Measurements from ENCODE around the gene SPATA21.
"Not testable (repeated sequence)": the region's sequence is repeated elsewhere in the genome, so short reads cannot be mapped to it uniquely, and the experiment has no call there.

SPATA21 gene, protein sequence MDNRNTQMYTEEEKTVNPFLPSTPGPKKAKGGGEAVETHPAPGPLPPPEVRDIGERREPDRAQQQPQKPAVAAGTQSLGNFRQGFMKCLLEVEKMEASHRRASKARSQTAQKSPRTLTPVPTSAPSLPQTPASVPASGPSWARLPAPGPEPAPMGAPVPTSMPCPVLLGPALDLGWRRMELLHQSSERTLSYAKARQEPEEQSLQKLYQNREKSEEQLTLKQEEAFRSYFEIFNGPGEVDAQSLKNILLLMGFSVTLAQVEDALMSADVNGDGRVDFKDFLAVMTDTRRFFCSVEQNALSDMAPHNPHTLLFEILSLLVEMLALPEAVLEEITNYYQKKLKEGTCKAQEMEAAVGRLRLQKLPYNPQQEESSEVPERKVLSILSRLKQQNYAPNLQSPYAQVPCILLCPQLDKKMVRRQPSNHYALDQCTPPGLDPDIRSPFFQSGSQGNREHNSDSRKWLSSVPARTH

DNA sequence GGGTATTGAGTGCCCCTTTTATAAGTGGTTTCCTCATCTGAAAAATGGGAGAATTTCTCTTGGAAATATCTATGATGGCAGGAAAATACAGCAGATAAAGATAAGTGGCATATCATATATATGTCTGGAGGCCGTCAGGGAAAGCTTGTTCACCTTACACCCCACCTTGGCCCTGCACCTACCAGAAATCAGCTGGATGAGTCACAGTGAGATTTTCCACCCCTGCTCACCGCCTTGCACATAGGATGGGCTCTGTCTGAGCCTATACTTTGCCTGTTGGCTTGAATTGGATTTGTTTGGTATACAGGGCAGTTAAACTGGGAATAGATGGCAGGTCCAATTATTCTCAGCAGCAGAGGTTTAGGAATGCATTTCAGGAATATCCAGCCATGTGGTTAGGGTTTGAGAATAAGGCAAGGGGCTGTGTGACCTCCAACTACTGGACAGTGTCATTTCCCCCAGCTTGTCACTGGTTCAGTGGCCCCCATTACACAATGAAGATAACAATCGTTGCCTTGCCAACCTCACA lies at the start of gene SPATA21:
TSS of gene SPATA21 (minus strand) at position 479 of the 529 bp plus-strand sequence. CDS start 6,053 bp downstream, outside the sequence.
- DNase-seq: no peak

DNA sequence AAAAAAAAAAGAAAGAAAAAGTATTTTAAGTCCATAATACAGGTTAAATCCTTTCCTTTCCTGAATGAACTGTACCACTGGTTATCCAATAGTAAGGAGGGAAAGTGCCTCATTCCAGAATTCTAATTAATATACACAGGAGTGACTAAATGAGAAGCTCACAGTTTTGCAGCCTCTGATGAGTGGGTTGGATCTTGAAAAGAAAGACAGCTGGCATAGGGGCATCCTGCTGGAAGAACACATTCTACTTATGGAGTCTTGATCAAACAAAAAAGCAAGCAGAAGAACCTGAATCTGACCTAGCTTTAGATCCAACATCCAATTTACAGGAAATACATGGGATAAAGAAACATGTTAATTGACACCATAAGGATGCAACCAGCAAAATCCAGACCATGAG lies 49.8 kb upstream of the SPATA21 start:
- not testable (repeated sequence) for DNase-seq

DNA sequence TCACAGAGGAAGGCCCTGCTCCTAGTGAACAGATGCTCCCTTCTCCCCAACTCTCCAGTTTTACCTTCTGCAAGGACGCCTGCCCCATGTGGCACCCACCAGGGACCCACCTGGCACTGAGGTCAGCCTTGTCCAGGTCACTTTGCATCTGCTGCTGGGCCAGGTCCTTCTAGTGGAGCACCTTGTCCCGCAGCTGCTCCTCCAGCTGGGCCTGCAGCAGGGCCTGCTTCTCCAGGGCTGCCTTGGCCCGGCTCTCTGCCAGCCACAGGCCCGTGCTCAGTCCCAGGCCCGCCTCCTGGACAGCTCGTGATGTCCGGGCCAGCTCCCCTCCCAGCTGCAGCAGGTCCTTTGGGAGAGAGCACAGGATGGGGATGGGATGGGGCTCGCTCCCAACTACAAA lies 49.1 kb upstream of the SPATA21 start:
- DNase-seq: not testable (repeated sequence)

DNA sequence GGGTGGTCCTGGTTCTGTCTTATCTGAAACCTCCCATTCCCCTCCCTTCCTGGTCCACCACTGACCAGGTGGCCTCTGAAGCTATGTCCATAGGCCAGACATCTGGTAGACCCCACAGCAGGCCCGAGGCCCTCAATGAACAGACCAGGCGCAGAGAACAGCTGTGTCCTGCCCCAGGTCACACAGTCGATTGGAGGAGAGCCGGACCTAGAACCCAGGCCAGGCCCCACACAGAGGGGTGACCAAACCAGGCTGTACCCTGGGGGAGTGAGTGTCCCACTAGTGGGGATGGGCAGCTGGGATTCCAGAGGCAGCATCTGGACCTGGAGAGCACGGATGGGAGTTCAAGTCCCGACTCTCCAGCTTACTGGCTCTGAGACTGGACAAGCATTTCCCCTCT lies 47.7 kb upstream of the SPATA21 start:
- DNase-seq: no peak

DNA sequence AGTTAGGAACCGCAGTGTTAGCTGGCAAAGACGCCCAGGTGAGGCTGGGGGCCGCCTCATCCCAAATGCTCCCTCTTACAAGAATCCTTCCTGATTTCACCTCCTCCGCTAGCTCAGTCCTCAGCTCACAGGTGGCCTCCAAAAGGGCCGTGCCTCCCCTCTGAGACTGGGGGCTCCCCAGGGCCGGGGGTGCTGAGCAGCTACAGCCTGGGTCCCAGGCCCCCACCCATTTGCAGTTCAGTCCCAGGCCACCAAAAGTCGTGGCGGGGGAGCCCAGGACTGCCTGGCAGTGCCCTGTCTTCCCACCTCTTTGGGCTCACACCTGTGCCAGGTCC lies 47.2 kb upstream of the SPATA21 start:
- DNase-seq: no peak

GRCh38 chr1:16483639-16484500 lies 46.6 kb upstream of the SPATA21 start:
- not testable (repeated sequence) for DNase-seq

DNA sequence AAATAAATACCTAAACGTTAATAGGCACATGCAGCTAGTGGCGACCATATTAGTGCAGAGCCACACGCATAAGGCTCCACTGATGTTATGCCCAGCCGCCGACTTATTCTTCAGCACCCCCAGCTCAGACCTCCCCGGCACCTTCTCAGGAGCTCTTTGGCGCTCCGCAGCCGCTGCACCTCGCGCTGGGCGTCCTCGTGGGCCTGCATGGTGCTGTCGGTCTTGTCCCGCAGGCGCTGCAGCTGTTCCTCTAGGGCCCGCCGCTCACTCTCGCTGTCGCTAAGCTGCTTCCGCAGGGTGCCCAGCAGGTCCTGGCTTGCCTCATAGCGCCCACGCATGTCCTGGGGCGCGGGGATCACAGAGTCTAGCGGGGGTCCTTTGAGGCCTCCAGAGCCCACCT lies 45.9 kb upstream of the SPATA21 start:
- not testable (repeated sequence) for DNase-seq

DNA sequence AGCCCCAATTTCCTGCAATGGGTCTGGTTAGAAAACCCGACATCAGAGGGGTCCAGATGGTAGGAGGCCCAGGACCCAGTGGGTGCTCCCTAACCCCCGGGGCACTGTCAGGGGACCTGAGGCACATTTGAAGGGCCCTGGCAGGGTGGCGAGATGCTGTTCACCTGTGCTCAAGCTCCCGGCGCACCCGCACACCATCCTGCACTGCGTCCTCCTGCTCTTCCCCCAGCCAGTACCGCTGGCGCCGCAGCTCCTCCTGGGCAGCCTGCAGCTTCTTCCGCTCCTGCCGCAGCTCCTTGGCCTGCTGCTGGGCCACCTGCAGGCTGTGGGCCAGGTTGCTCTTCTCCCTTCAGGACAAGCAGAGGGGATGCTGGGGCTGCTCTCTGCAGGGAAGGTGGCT lies 40.9 kb upstream of the SPATA21 start:
- DNase-seq: no peak

GRCh38 chr1:16475771-16476770 lies 38.8 kb upstream of the SPATA21 start:
- not testable (repeated sequence) for DNase-seq

DNA sequence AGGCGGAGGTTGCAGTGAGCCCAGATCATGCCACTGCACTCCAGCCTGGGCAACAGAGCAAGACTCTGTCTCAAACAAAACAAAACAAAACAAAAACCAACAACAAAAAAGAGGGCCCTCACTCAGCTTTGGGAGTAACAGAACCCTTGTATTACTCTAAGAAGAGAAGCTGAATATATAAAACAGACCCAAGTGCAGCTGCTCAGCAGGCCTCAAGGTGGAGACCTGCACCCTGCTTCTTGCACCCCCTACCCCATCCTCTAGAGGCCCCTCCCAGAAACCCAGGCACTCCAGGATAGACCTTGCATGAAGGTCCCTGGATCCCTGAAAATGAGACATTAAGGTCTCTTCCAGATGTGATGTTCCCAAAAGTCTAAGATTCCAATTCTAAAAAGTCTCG lies 37.7 kb upstream of the SPATA21 start:
- not testable (repeated sequence) for DNase-seq

DNA sequence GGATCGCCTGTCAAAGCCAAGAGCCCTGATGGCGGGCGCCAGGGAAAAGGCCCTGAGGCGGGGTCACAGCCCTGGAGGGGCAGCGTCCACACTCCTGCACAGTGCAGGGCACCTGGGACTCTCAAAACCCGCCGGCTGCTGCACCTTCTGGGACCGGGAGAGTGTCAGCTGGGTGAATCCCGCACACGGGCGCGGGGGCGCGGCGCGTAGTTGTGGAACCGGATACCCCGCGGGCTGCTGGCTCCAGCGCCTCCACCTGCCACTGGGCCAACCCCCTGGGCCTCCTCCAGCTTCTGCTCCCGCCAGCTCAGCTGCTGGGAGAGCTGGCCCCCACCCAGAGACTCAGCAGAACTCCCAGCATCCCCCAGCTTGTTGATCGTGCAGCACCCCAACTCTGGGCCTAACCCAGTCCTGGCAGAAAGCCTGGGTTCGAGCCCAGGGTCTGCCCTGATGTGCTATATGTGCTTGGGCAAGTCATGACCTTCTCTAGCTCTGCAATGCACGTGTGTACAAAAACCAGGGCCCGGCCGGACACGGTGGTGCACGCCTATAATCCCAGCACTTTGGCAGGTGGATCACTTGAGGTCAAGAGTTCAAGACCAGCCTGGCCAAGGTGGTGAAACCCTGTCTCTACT lies 37.1 kb upstream of the SPATA21 start:
- DNase-seq: no peak

DNA sequence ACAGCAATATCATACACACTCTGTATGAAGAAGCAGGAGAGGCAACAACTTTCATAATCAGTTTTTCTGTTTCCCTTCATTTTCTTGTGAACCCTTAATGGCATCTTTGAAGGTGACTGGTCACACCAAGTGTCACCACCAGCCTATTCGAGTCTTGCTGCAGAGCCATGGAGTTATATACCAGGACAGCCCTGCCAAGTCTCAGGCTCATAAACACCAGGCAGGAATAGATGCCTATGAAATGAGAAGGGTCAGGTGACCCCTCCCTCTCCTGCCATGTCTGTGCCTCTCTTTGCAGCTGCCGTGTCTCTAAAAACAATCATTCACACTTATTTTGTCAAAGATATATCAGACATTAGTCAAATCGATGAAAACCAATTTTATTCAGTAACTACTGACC lies 31.3 kb upstream of the SPATA21 start:
- DNase-seq: no peak

GRCh38 chr1:16464917-16465625 lies 27.8 kb upstream of the SPATA21 start:
- no peak for DNase-seq

DNA sequence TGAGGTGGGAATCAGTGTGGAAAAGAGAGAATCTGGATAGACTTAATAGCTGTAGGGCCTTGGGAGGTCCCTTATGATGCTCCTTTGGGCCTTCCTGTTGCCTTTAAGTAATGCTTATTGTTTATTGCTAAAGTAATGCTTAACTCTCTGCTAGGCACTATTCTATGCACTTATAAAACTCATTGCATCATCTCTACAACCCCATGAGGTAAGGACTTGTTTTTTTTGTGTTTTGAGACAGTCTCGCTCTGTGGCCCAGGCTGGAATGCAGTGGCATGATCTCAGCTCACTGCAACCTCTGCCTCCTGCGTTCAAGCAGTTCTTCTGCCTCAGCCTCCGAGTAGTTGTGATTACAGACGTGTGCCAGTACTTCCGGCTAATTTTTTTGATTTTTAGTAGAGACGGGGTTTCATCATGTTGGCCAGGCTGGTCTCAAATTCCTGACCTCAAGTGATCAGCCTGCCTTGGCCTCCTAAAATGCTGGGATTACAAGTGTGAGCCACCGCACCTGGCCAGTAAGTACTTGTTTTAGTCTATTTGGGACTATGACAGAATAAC lies 25.6 kb upstream of the SPATA21 start:
- no peak for DNase-seq

DNA sequence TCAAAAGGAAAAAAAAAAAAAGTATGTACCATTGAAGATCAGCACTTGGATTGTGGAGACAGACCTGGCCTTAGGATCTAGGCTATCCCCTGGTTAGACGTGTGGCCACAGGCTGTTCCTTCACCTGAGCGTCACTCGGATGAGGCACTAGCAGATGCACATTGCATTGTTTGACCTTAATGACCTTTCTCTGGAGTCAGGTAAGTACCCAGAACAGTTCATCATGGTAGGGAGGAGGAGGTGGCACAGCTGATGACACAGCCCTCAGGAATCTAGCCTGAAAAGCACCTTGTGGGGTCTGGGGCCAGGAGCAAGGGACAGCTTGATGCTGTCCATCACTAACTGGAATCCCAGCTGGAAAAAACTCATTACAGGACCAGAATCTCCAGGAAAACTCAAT lies 24.5 kb upstream of the SPATA21 start:
- DNase-seq: no peak

DNA sequence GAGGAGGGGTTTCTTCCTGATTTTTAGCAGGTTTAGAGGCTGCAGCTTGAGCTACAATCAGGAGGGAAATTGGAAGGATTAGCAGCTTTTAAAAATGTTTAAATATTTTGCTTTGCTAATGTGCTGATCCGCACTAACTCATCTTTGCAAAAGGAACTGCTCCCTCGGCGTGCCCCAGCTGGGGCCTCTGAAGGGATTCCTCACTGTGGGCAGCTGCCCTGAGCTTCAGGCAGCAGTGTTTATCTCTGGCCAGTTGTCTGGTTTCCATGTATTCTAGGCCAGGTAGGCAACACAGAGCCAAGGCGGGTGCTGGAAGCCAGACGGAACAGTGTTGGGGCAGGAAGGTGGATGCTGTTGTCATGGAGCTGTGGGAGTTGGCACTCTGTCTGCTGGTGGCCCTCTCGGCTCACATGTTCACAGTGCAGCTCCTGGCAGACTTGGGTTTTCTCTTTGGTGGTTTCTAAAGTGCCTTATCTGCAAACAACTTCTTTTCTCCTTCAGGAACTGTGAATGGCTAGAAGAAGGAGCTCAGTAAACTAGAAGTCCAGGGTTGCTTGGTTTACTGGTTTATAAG lies 22.2 kb upstream of the SPATA21 start:
- no peak for DNase-seq

DNA sequence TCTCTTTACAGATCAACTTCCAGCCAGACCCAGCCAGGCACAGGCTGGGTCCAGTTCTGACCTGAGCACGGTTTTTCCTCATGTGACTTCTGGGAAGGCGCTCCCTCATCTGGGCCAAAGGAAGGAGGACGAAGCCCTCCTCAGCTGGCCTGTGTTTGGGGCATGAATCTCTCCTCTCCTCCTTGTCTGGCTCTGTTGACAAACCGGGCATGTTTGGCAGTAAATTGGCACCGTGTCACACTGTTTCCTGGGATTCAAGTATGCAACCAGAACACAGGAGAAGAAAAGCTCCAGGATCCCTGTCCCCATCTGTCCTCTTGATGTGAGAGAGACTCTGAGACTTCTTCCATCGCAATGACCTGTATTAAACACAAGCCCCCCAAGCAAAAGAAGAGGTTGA lies 21.6 kb upstream of the SPATA21 start:
- no peak for DNase-seq

GRCh38 chr1:16456151-16456550 lies 18.9 kb upstream of the SPATA21 start:
- not testable (repeated sequence) for DNase-seq

DNA sequence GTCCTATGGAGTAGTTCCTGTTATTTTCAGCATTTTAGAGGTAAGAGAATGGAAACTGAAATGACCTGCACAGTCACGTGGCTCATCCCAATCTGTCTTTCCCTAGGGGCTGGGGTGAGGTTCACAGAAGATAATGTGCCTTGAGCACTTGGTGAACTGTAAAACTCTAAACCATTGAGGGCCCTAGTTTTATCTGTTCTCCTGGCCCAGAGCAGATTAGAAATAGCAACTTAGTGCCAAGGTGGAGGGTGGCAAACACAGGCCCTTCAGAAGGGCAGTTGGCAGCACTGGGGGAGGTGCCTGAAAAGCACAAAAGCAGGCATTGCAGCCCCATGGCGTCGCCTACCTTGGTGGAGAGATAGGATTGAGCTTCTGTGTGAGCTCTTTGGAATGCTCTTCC lies 17.7 kb upstream of the SPATA21 start:
- not testable (repeated sequence) for DNase-seq

DNA sequence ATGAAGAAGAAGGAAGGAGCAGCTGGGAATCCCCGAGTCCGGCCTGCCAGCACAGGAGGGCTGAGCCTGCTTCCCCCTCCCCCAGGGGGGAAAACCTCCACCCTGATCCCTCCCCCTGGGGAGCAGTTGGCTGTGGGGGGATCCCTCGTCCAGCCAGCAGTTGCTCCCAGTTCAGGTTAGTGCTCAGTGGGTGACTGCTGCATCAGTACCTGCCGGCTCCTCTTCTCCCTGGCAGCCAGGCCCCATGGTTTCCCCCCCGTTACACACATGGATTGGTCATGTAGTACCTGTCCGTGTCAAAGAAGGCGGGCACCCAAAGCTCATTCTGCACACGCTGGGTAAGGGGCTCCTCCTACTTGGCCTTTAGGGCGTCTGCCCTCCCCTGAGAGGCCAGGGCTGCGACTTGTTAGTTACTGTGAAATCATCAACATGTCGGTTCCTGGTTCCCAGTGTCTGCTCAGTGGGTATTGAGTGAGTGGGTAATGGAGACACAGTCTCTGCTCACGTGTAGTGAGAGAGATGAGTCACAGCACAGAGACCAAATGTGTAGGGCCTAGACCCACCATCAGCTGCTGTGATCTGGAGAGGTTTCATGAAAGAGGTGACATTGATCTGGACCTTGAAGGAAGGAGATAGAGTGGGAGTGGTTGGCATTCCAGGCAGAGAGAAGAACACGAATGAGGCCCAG lies 14.8 kb upstream of the SPATA21 start:
- no peak for DNase-seq
